Measurements from ENCODE around the gene MEGF6. TPM values are rescaled to one million over a fixed set of nuclear protein-coding genes. Genes with fewer than 3 reads are reported as not detected.
A peak's percentile ranks its signal among the peaks of the same experiment; 100 is the strongest.

Gene MEGF6
- total RNA-seq, 4 donors from 2014 or later = 4.1 to 27.1 (median 11.4) TPM

DNA sequence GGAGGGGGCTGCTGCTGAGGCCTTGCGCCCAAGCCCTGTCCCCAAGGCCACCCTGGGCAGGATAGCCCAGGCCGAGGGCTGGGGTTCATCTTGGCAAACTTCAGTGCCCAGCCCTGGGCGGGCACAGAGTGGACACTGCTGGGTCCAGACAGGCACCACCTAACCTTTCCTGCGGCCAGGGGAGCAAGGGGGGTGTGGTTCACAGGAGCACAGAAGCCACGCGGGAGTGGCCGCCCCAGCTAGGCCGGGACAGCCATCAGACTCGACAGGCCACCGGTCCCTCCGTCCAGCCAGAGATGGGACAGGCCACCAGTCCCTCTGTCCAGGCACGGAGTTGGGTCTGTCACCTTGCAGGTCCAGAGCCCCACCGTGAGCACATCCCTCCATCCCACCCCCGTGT, 127.9 kb downstream of the MEGF6 start:
- Histone ChIP-seq H3K36me3 (no peaks in the 10 kb centered on the region), H3K27me3 (no peaks in the 10 kb centered on the region), H3K9me3 (no peaks in the 10 kb centered on the region), H3K4me3 (no peak overlapping the region), H3K4me1 (peaks cover 0 to 9% (median 7%) of the 10 kb centered on the region in 4 donors), H3K27ac (no peak overlapping the region)
- TF ChIP-seq POLR2AphosphoS5 (IDR thresholded peaks at IDR 0.05) (no peak), EP300 (IDR thresholded peaks at IDR 0.05; ENCODE audit: low read depth) (no peak), POLR2A (IDR thresholded peaks at IDR 0.05) (no peak), CTCF (IDR thresholded peaks at IDR 0.05) (no peak)
- no peak for DNase-seq
- intact Hi-C loops (cut with DNase I; ENCODE audit: low total_unique reads) = no loop called here
- WGBS, 2 donors (ENCODE audit: low coverage in 1 of 2) = 89% methylated on average over 3 of the region's 14 CpGs; no CpG with 5 or more reads in 1 of the 2 donors
- in situ Hi-C loops (cut with MboI; ENCODE audit: low pct_ligation_motif_present in 1 of 4, low pct_unique_long_range_greater_than_20kb in 1 of 4, low sequenced_read_pairs in 3 of 4) = loop anchor here in 1 of 4 donors (10.0 kb wide), 1 partner anchor 141 kb away; the partner anchor contains the start of gene TPRG1L

GRCh38 chr1:3482378-3482849, 128.9 kb downstream of the MEGF6 start:
- intact Hi-C loops (cut with DNase I; ENCODE audit: low total_unique reads) (no loop called here), in situ Hi-C loops (cut with MboI; ENCODE audit: low pct_ligation_motif_present in 1 of 4, low pct_unique_long_range_greater_than_20kb in 1 of 4, low sequenced_read_pairs in 3 of 4) (loop anchor here in 1 of 4 donors (10.0 kb wide), 1 partner anchor 142 kb away; the partner anchor contains the start of gene TPRG1L)
- Histone ChIP-seq H3K27ac (no peak overlapping the region), H3K4me3 (no peak overlapping the region), H3K4me1 (peaks cover 0 to 9% (median 7%) of the 10 kb centered on the region in 4 donors), H3K9me3 (no peaks in the 10 kb centered on the region), H3K27me3 (no peaks in the 10 kb centered on the region), H3K36me3 (no peaks in the 10 kb centered on the region)
- 53% methylated on average over 17 of the region's 18 CpGs; no CpG with 5 or more reads in 1 of the 2 donors for WGBS, 2 donors (ENCODE audit: low coverage in 1 of 2)
- peak; percentile 40 for DNase-seq
- TF ChIP-seq POLR2AphosphoS5 (IDR thresholded peaks at IDR 0.05) = no peak
- peak in 3 of 5 experiments; percentile 5 to 36 (median 18) for TF ChIP-seq CTCF (IDR thresholded peaks at IDR 0.05)

DNA sequence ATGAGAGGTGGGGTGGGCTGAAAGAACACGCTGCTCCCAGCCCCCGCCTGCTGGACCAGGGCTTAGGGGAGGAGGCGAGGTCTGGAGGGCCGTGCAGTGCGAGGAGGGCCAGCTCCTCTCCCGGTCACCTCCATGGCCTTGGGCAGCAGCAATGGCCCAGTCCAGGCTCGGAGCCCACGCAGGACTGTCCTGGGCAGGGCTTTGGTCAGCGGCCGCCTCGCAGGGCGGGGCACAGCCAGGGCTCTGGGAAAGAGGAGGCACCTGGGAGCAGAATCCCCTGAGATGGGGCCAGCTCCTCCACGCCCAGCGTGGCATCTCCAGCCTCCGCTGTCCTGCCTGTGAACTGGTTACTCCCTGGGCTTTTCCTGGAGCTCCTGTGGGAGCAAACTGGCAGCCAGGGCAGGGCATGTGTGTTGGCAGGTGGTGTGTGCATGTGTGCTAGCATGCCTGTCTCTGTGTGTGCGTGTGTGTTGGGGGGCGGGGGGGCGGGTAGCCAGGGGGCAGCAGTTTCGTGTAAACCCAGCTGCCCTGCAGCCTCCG, 129.4 kb downstream of the MEGF6 start:
- Histone ChIP-seq H3K36me3 (no peaks in the 10 kb centered on the region), H3K9me3 (no peaks in the 10 kb centered on the region), H3K27ac (no peak overlapping the region), H3K4me1 (peaks cover 0 to 9% (median 7%) of the 10 kb centered on the region in 4 donors), H3K27me3 (no peaks in the 10 kb centered on the region), H3K4me3 (no peak overlapping the region)
- in situ Hi-C loops (cut with MboI; ENCODE audit: low pct_ligation_motif_present in 1 of 4, low pct_unique_long_range_greater_than_20kb in 1 of 4, low sequenced_read_pairs in 3 of 4) (loop anchor here in 1 of 4 donors (10.0 kb wide), 1 partner anchor 143 kb away; the partner anchor contains the start of gene TPRG1L), intact Hi-C loops (cut with DNase I; ENCODE audit: low total_unique reads) (no loop called here)
- no peak for TF ChIP-seq POLR2AphosphoS5 (IDR thresholded peaks at IDR 0.05)
- DNase-seq = no peak
- 70% methylated on average over 11 of the region's 20 CpGs; no CpG with 5 or more reads in 1 of the 2 donors for WGBS, 2 donors (ENCODE audit: low coverage in 1 of 2)

DNA sequence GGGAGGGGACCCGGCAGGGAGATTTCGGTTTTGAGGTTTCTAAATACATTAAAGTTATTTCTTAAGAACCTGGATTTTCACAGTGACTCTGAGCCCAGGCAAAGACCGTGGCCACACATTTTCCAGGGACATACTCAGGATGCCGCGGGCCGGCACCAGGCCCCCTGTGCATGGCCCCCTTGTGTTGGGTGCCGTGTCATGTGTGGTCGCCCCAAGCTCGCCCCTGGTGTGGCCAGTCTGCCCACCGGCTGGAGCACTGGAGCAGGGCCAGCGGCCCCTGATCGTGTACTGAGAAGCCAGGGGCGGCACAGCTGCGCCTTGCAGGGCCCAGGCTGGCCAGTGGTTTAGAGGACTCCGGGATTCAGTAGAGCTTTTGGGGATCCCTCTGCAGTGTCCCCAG, 130.3 kb downstream of the MEGF6 start:
- in situ Hi-C loops (cut with MboI; ENCODE audit: low pct_ligation_motif_present in 1 of 4, low pct_unique_long_range_greater_than_20kb in 1 of 4, low sequenced_read_pairs in 3 of 4) = loop anchor here in 1 of 4 donors (10.0 kb wide), 1 partner anchor 144 kb away; the partner anchor contains the start of gene TPRG1L
- H3K4me1 ChIP-seq = peaks cover 0 to 9% (median 7%) of the 10 kb centered on the region in 4 donors
- H3K4me3 ChIP-seq = no peak overlapping the region
- 75 to 100% methylated on average over 1 to 15 of the region's 15 CpGs for WGBS, 2 donors (ENCODE audit: low coverage in 1 of 2)
- H3K36me3 ChIP-seq = no peaks in the 10 kb centered on the region
- no peak for DNase-seq
- no peaks in the 10 kb centered on the region for H3K27me3 ChIP-seq
- TF ChIP-seq EP300 (IDR thresholded peaks at IDR 0.05; ENCODE audit: low read depth) (no peak), POLR2A (IDR thresholded peaks at IDR 0.05) (no peak), POLR2AphosphoS5 (IDR thresholded peaks at IDR 0.05) (no peak), CTCF (IDR thresholded peaks at IDR 0.05) (no peak)
- intact Hi-C loops (cut with DNase I; ENCODE audit: low total_unique reads) = no loop called here
- no peaks in the 10 kb centered on the region for H3K9me3 ChIP-seq
- no peak overlapping the region for H3K27ac ChIP-seq
